NB4 (cell line): ENCODE measurements around the gene SYNJ1.

Source experiments
- CTCF ChIP-seq: IDR thresholded peaks from one replicate; pipeline ENCODE4 v1.5.1; 2012; ENCODE audit warnings: low read depth, low read length
- MAX ChIP-seq: IDR thresholded peaks from 2 replicates; pipeline ENCODE4 v1.6.1; 2011; ENCODE audit warnings: low read depth, low read length
- MYC ChIP-seq: IDR thresholded peaks from 2 replicates; pipeline ENCODE4 v1.6.1; 2011; ENCODE audit warnings: low read depth, low read length
- POLR2A ChIP-seq: IDR thresholded peaks from 2 replicates; pipeline ENCODE4 v1.6.1; 2011; ENCODE audit warnings: mild to moderate bottlenecking; ENCODE audit not compliant: insufficient read length; ENCODE audit errors: extremely low read depth

GRCh38 chr21:32772281-32773047 is 44.7 kb upstream of the SYNJ1 start:
- no peak for TF ChIP-seq CTCF
- TF ChIP-seq POLR2A: no peak
- TF ChIP-seq MAX: no peak
- no peak for TF ChIP-seq MYC
